IMR-90 (cell line): Measurements from ENCODE around the gene ZNF746. TPM values are rescaled to one million over a fixed set of nuclear protein-coding genes. Genes with fewer than 3 reads are reported as not detected.

ENCODE experiments used
- ATAC-seq: fragments of 200-7000 bp; cut with Tn5 transposase; 2 replicates; pipeline ENCODE4 v1.9.1; 2020; ENCODE audit warnings: low read depth, mild to moderate bottlenecking, moderate library complexity
- BruUV-seq: library from RNA; stranded (reverse); fragments of 400-500 nt; replicated peaks from 2 replicates; lab custom pipeline; 2021; lab: Mats Ljungman, UMichigan
- CTCF ChIA-PET: fragments of 300-600 bp; formaldehyde crosslinking; extraction: SDS; loops from one replicate; lab custom pipeline; 2021; ENCODE audit warnings: antibody characterized with exemption; lab: Yijun Ruan, JAX
- POLR2A ChIA-PET: fragments of 300-600 bp; sonication (Branson Sonifier 250); formaldehyde crosslinking; loops from one replicate; lab custom pipeline; 2022; ENCODE audit warnings: antibody characterized with exemption; ENCODE audit not compliant: unreplicated experiment; lab: Charles Lee
- DNase-seq: peaks from one replicate; pipeline ENCODE4 v3.0.0; 2013
- H2AFZ ChIP-seq: replicated peaks from 2 replicates; pipeline ENCODE3; 2013; ENCODE audit warnings: low read length, mild to moderate bottlenecking; ENCODE audit not compliant: poor library complexity
- H2AK5ac ChIP-seq: 2 replicates; pipeline ENCODE4 v1.6.1; 2013; ENCODE audit warnings: low read depth, low read length, inconsistent platforms
- H2AK9ac ChIP-seq: replicated peaks from 2 replicates; pipeline ENCODE3; 2013; ENCODE audit warnings: mild to moderate bottlenecking, low read depth, low read length, moderate library complexity; ENCODE audit not compliant: poor library complexity
- H2BK120ac ChIP-seq: 2 replicates; pipeline ENCODE4 v1.6.1; 2013; ENCODE audit warnings: low read depth, low read length, inconsistent platforms
- H2BK15ac ChIP-seq: 3 replicates; pipeline ENCODE4 v1.6.1; 2013; ENCODE audit warnings: low read depth, low read length, inconsistent platforms
- H2BK20ac ChIP-seq: 2 replicates; pipeline ENCODE4 v1.6.1; 2013; ENCODE audit warnings: low read depth, mild to moderate bottlenecking, inconsistent platforms, low read length, moderate library complexity
- H2BK5ac ChIP-seq: 2 replicates; pipeline ENCODE4 v1.6.1; 2013; ENCODE audit warnings: mild to moderate bottlenecking, low read depth, low read length, inconsistent platforms; ENCODE audit not compliant: poor library complexity, severe bottlenecking
- H3K14ac ChIP-seq: replicated peaks from 2 replicates; pipeline ENCODE4 v1.6.1; 2013; ENCODE audit warnings: low read depth, low read length, inconsistent platforms
- H3K18ac ChIP-seq: 2 replicates; pipeline ENCODE4 v1.6.1; 2013; ENCODE audit warnings: low read depth, low read length, control low read depth
- H3K23ac ChIP-seq: 2 replicates; pipeline ENCODE4 v1.6.1; 2013; ENCODE audit warnings: low read depth, low read length, inconsistent platforms
- H3K27ac ChIP-seq: 2 replicates; pipeline ENCODE4 v1.5.1; 2013; ENCODE audit warnings: mild to moderate bottlenecking, control low read depth, low read length; ENCODE audit not compliant: insufficient read depth
- H3K27me3 ChIP-seq: 2 replicates; pipeline ENCODE4 v1.6.1; 2013; ENCODE audit warnings: low read length; ENCODE audit not compliant: control insufficient read depth, insufficient read depth
- H3K36me3 ChIP-seq: 2 replicates; pipeline ENCODE4 v1.6.1; 2013; ENCODE audit warnings: low read length, mixed read lengths; ENCODE audit not compliant: control insufficient read depth, insufficient read depth
- H3K4ac ChIP-seq: 2 replicates; pipeline ENCODE4 v1.6.1; 2013; ENCODE audit warnings: low read depth, low read length, inconsistent platforms
- H3K4me1 ChIP-seq: 2 replicates; pipeline ENCODE4 v1.6.1; 2013; ENCODE audit warnings: low read length, mixed read lengths; ENCODE audit not compliant: control insufficient read depth, insufficient read depth
- H3K4me2 ChIP-seq: 2 replicates; pipeline ENCODE4 v1.6.1; 2013; ENCODE audit warnings: low read depth, mild to moderate bottlenecking, control low read depth, low read length, moderate library complexity
- H3K4me3 ChIP-seq: 2 replicates; pipeline ENCODE4 v1.5.1; 2013; ENCODE audit warnings: low read depth, mild to moderate bottlenecking, control low read depth, low read length, moderate library complexity; ENCODE audit not compliant: insufficient read depth
- H3K56ac ChIP-seq: 2 replicates; pipeline ENCODE4 v1.6.1; 2013; ENCODE audit warnings: low read length, inconsistent platforms; ENCODE audit not compliant: insufficient read depth; ENCODE audit errors: extremely low read depth
- H3K79me1 ChIP-seq, 2 experiments: 2 replicates each; pipeline ENCODE4 v1.6.1; 2013; ENCODE audit warnings: low read length in 2 of 2, inconsistent platforms in 1 of 2, low read depth in 1 of 2
- H3K9ac ChIP-seq: 2 replicates; pipeline ENCODE4 v1.6.1; 2013; ENCODE audit warnings: low read depth, low read length, control low read depth
- H3K9me1 ChIP-seq: 2 replicates; pipeline ENCODE4 v1.6.1; 2013; ENCODE audit warnings: low read length, inconsistent platforms; ENCODE audit not compliant: insufficient read depth
- H3K9me3 ChIP-seq: 2 replicates; pipeline ENCODE4 v1.6.1; 2013; ENCODE audit warnings: low read length; ENCODE audit not compliant: control insufficient read depth, insufficient read depth
- H4K20me1 ChIP-seq: 2 replicates; pipeline ENCODE4 v1.6.1; 2013; ENCODE audit warnings: low read length, inconsistent platforms; ENCODE audit not compliant: insufficient read depth
- H4K5ac ChIP-seq: 2 replicates; pipeline ENCODE4 v1.6.1; 2013; ENCODE audit warnings: mild to moderate bottlenecking, low read depth, low read length, control low read depth
- H4K8ac ChIP-seq, 2 experiments: 2 replicates each; pipeline ENCODE4 v1.6.1; 2013; ENCODE audit warnings: low read depth in 2 of 2, low read length in 2 of 2, control low read depth in 1 of 2, inconsistent platforms in 1 of 2
- H4K91ac ChIP-seq: 2 replicates; pipeline ENCODE4 v1.6.1; 2013; ENCODE audit warnings: low read depth, low read length, inconsistent platforms; ENCODE audit not compliant: insufficient read depth
- MAFK ChIP-seq: IDR thresholded peaks from 2 replicates; pipeline ENCODE4 v1.6.1; 2012; ENCODE audit warnings: low read depth, low read length, improper control_type of control experiment
- NFE2L2 ChIP-seq: fragments of 150-350 bp; IDR thresholded peaks from 2 replicates; pipeline ENCODE4 v1.6.1; 2016; ENCODE audit warnings: low read depth, mild to moderate bottlenecking, low read length
- RCOR1 ChIP-seq: IDR thresholded peaks from 2 replicates; pipeline ENCODE4 v1.6.1; 2012; ENCODE audit warnings: mild to moderate bottlenecking, low read length, improper control_type of control experiment; ENCODE audit not compliant: insufficient replicate concordance
- SMC3 ChIP-seq: fragments of 150-350 bp; IDR thresholded peaks from 2 replicates; pipeline ENCODE4 v1.6.1; 2016; ENCODE audit warnings: low read depth, mild to moderate bottlenecking, antibody characterized with exemption, low read length, moderate library complexity
- WGBS, 2 experiments: methylation state at CpG; one replicate each; pipeline versions ENCODE4 v1.1.5 to v1.1.7; 2013; ENCODE audit warnings: missing lambda C conversion rate in 2 of 2; ENCODE audit not compliant: insufficient read length in 1 of 2; ENCODE audit errors: extremely low coverage in 2 of 2; 5-methylcytosine and 5-hydroxymethylcytosine counted together
- dilution Hi-C: fragments of 300-500 bp; cut with HindIII; formaldehyde crosslinking; loops from one replicate; pipeline ENCODE4 v1.14.3; 2018; ENCODE audit warnings: low sequenced_read_pairs; ENCODE audit not compliant: unreplicated experiment
- in situ Hi-C: fragments of 300-500 bp; cut with MboI; formaldehyde crosslinking; loops from 3 replicates; pipeline ENCODE4 v1.14.3; 2019; ENCODE audit warnings: low sequenced_read_pairs, inconsistent platforms, mixed read lengths
- intact Hi-C: fragments of 100-400 bp; cut with micrococcal nuclease; formaldehyde crosslinking; loops from 2 replicates; pipeline ENCODE4 v1.10.0; 2022
- polyA plus RNA-seq, 3 experiments: library from polyadenylated mRNA; depleted of rRNA; stranded (reverse); fragments of >200 nt; gene quantifications; 2 replicates each; pipeline ENCODE4 v1.2.3, GENCODE V29; 2012; ENCODE audit warnings: low replicate concordance in 1 of 3
- total RNA-seq: library from RNA; depleted of rRNA; stranded (reverse); fragments of >200 nt; gene quantifications from 2 replicates; pipeline ENCODE4 v1.2.3, GENCODE V29; 2012

The ZNF746 gene
- total and polyA plus RNA-seq, 2 of the 4 experiments (the other 2 are of a cell fraction) = 6.6 to 8.4 TPM

DNA sequence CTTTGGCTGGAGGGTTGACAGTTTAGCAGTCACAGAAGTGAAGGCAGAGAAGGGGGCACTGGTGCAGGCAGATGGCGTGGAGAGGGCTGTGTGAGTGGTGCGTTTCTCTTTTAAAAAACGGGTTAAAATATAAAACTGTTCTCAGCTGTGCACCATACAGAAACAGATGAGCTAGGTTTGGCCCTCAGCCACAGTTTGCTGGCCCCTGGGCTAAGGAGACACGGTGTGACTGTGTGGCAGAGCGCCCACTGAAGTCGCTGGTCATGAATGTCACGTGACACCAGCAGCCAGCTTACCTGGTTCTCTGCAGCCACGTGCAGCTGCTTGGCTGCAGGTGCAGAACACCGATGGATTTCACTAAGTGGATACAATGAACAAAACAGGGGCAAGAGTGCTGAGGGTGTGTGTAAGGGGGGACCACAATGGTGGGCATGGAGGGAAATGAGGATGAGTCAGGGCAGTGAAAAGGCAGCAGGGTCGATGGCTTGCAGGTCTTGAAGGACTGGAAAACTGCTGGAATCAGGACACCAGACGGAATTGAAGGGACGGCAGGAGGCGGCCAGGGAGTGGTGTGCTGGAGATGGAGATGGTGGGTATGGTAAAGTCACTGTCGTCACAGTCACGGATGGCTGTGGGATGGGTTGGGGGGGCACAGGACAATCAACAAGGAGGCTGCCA is 7.4 kb downstream of the ZNF746 start:
- H4K5ac ChIP-seq = no peak overlapping the region
- H2AK9ac ChIP-seq = peak overlapping the region; percentile 28
- ChIA-PET POLR2A (no interaction called here), CTCF (no interaction called here)
- in situ Hi-C loops (no loop called here), intact Hi-C loops (no loop called here), dilution Hi-C loops (no loop called here)
- H3K27me3 ChIP-seq = no peaks in the 10 kb centered on the region
- H2BK15ac ChIP-seq = no peak overlapping the region
- H3K79me1 ChIP-seq = peaks cover 20 to 27% of the 10 kb centered on the region in 2 experiments
- H3K4me3 ChIP-seq = no peak overlapping the region
- no peak overlapping the region for H3K27ac ChIP-seq
- H3K4me2 ChIP-seq = no peak overlapping the region
- no peak overlapping the region for H3K4ac ChIP-seq
- no peak overlapping the region for H3K23ac ChIP-seq
- no peak overlapping the region for H4K8ac ChIP-seq
- H3K9me1 ChIP-seq = peaks cover 2% of the 10 kb centered on the region
- peaks cover 63% of the 10 kb centered on the region for H3K36me3 ChIP-seq
- no peak overlapping the region for H2AK5ac ChIP-seq
- no peak overlapping the region for H2AFZ ChIP-seq
- H4K20me1 ChIP-seq = peaks cover 8% of the 10 kb centered on the region
- H3K9me3 ChIP-seq = no peaks in the 10 kb centered on the region
- ATAC-seq (no peak), DNase-seq (no peak)
- H2BK120ac ChIP-seq = no peak overlapping the region
- no peak overlapping the region for H3K18ac ChIP-seq
- WGBS, 2 experiments = 95% methylated on average over 10 of the region's 15 CpGs; no CpG with 5 or more reads in 1 of the 2 experiments
- no peak overlapping the region for H2BK5ac ChIP-seq
- peaks cover 3% of the 10 kb centered on the region for H3K4me1 ChIP-seq
- H2BK20ac ChIP-seq = no peak overlapping the region
- H3K56ac ChIP-seq = no peak overlapping the region
- no peak for TF ChIP-seq RCOR1
- TF ChIP-seq SMC3 = no peak
- TF ChIP-seq NFE2L2 = no peak
- TF ChIP-seq MAFK = no peak
- no peak overlapping the region for H4K91ac ChIP-seq
- BruUV-seq = no TSS peak
- no peak overlapping the region for H3K14ac ChIP-seq
- H3K9ac ChIP-seq = no peak overlapping the region
